ENCODE measurements around the gene IPO9. TPM values are rescaled to one million over a fixed set of nuclear protein-coding genes. Genes with fewer than 3 reads are reported as not detected.
"Not testable (repeated sequence)": the region's sequence is repeated elsewhere in the genome, so short reads cannot be mapped to it uniquely, and the experiment has no call there.

IPO9 gene
- total RNA-seq, 1 donor from 2014 or later = 50.2 TPM

DNA sequence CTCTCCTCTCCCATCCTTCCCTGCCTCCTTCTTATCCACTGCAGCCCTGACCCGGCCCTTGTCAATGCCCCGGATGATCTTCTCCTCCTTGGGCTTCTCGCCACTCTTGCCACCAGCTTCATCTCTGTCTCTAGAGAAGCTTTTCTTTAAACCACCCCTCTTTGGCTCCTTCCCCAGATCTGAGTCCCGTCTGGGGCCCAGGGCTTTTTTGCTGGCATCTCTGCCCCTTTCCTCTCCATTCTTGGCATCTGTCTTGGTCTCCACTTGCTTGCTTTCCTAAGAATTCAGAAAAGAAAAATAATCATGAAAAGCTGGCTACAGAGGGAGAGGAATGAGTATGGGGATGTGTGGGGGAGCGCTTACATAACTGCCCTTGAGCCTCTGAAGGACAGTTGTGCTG, 71.5 kb downstream of the IPO9 start:
- no peak overlapping the region for H3K9ac ChIP-seq (ENCODE audit: low read length)
- Mint-ChIP-seq H3K27ac (ENCODE audit: unreplicated experiment) (no peak overlapping the region), H3K4me3 (ENCODE audit: unreplicated experiment) (no peak overlapping the region), H3K27me3 (ENCODE audit: low read depth, unreplicated experiment) (peaks cover 9% of the 10 kb centered on the region), H3K4me1 (ENCODE audit: low read depth, unreplicated experiment) (peaks cover 34% of the 10 kb centered on the region), H3K9me3 (ENCODE audit: unreplicated experiment) (peaks cover 3% of the 10 kb centered on the region), H3K36me3 (ENCODE audit: low read depth, unreplicated experiment) (peaks cover 32% of the 10 kb centered on the region)
- TF ChIP-seq, protein P1, sequence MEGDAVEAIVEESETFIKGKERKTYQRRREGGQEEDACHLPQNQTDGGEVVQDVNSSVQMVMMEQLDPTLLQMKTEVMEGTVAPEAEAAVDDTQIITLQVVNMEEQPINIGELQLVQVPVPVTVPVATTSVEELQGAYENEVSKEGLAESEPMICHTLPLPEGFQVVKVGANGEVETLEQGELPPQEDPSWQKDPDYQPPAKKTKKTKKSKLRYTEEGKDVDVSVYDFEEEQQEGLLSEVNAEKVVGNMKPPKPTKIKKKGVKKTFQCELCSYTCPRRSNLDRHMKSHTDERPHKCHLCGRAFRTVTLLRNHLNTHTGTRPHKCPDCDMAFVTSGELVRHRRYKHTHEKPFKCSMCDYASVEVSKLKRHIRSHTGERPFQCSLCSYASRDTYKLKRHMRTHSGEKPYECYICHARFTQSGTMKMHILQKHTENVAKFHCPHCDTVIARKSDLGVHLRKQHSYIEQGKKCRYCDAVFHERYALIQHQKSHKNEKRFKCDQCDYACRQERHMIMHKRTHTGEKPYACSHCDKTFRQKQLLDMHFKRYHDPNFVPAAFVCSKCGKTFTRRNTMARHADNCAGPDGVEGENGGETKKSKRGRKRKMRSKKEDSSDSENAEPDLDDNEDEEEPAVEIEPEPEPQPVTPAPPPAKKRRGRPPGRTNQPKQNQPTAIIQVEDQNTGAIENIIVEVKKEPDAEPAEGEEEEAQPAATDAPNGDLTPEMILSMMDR (IDR thresholded peaks at IDR 0.05; ENCODE audit: insufficient read depth, low read depth, low read length) = no peak
- no peak for TF ChIP-seq EZH2 (IDR thresholded peaks at IDR 0.05; ENCODE audit: insufficient read depth, low read length)
- DNase-seq (ENCODE audit: low read depth) (no peak), FAIRE-seq (no peak)
- no peak overlapping the region for H2AFZ ChIP-seq (ENCODE audit: low read depth, low read length)
- H3K4me1 ChIP-seq (ENCODE audit: insufficient read depth, low read length) = peaks cover 37% of the 10 kb centered on the region
- H3K79me2 ChIP-seq (ENCODE audit: insufficient read depth, low read length) = no peaks in the 10 kb centered on the region
- H3K4me3 ChIP-seq (ENCODE audit: insufficient read depth, low read depth, low read length) = no peak overlapping the region
- no peaks in the 10 kb centered on the region for H3K9me3 ChIP-seq (ENCODE audit: insufficient read depth, low read depth, low read length)
- H3K36me3 ChIP-seq (ENCODE audit: insufficient read depth, low read length) = no peaks in the 10 kb centered on the region
- no peaks in the 10 kb centered on the region for H4K20me1 ChIP-seq (ENCODE audit: insufficient read depth, low read length)
- H3K27ac ChIP-seq (ENCODE audit: low read depth, low read length) = no peak overlapping the region
- no peak overlapping the region for H3K4me2 ChIP-seq (ENCODE audit: low read length)
- H3K27me3 ChIP-seq (ENCODE audit: insufficient read depth, low read length) = no peaks in the 10 kb centered on the region

DNA sequence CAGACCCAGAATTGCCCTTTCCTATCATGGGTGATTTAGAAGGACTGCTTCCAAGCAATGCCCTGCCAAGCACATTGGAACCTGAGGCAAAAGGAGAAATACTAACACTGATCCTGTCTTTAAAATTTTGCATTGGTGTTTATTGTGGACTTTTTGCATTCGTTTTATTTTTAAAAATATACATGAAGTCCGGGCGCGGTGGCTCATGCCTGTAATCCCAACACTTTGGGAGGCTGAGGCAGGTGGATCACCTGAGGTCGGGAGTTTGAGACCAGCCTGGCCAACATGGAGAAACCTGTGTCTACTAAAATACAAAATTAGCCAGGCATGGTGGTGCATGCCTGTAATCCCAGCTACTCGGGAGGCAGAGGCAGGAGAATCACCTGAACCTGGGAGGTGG, 72.1 kb downstream of the IPO9 start:
- H3K9ac ChIP-seq (ENCODE audit: low read length); H3K36me3 ChIP-seq (ENCODE audit: insufficient read depth, low read length); DNase-seq (ENCODE audit: low read depth); H3K9me3 ChIP-seq (ENCODE audit: insufficient read depth, low read depth, low read length); FAIRE-seq; H3K4me3 Mint-ChIP-seq (ENCODE audit: unreplicated experiment); H3K79me2 ChIP-seq (ENCODE audit: insufficient read depth, low read length); H4K20me1 ChIP-seq (ENCODE audit: insufficient read depth, low read length); H3K4me2 ChIP-seq (ENCODE audit: low read length); H3K27me3 Mint-ChIP-seq (ENCODE audit: low read depth, unreplicated experiment); H3K27me3 ChIP-seq (ENCODE audit: insufficient read depth, low read length); H2AFZ ChIP-seq (ENCODE audit: low read depth, low read length); H3K27ac ChIP-seq (ENCODE audit: low read depth, low read length); H3K9me3 Mint-ChIP-seq (ENCODE audit: unreplicated experiment); H3K27ac Mint-ChIP-seq (ENCODE audit: unreplicated experiment); H3K4me3 ChIP-seq (ENCODE audit: insufficient read depth, low read depth, low read length): not testable (repeated sequence)
- peaks cover 29% of the 10 kb centered on the region for H3K36me3 Mint-ChIP-seq (ENCODE audit: low read depth, unreplicated experiment)
- peaks cover 35% of the 10 kb centered on the region for H3K4me1 Mint-ChIP-seq (ENCODE audit: low read depth, unreplicated experiment)
- peaks cover 39% of the 10 kb centered on the region for H3K4me1 ChIP-seq (ENCODE audit: insufficient read depth, low read length)

DNA sequence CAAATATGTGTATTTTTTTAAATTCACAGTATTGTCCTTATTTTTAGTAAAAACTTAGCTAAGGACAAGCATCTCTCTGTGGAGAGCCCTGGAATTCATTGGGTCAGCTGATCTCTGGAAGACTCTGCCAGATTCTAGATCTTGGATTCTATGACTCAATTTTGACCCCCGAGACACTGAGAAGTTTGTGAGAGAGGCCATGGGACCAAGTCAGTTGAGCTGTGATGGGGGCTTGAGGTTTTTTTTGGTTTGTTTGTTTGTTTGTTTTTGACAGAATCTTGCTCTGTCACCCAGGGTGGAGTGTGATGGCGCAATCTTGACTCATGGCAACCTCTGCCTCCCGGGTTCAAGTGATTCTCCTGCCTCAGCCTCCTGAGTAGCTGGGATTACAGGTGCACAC, 73.2 kb downstream of the IPO9 start:
- Histone ChIP-seq H4K20me1 (ENCODE audit: insufficient read depth, low read length) (no peaks in the 10 kb centered on the region), H3K9ac (ENCODE audit: low read length) (no peak overlapping the region), H3K27me3 (ENCODE audit: insufficient read depth, low read length) (no peaks in the 10 kb centered on the region), H3K79me2 (ENCODE audit: insufficient read depth, low read length) (no peaks in the 10 kb centered on the region), H3K36me3 (ENCODE audit: insufficient read depth, low read length) (no peaks in the 10 kb centered on the region), H3K27ac (ENCODE audit: low read depth, low read length) (no peak overlapping the region), H3K4me2 (ENCODE audit: low read length) (no peak overlapping the region), H3K9me3 (ENCODE audit: insufficient read depth, low read depth, low read length) (no peaks in the 10 kb centered on the region), H3K4me3 (ENCODE audit: insufficient read depth, low read depth, low read length) (no peak overlapping the region), H2AFZ (ENCODE audit: low read depth, low read length) (no peak overlapping the region), H3K4me1 (ENCODE audit: insufficient read depth, low read length) (peaks cover 34% of the 10 kb centered on the region)
- Mint-ChIP-seq H3K36me3 (ENCODE audit: low read depth, unreplicated experiment) (peaks cover 27% of the 10 kb centered on the region), H3K27ac (ENCODE audit: unreplicated experiment) (peak overlapping the region; percentile 20), H3K4me3 (ENCODE audit: unreplicated experiment) (no peak overlapping the region), H3K4me1 (ENCODE audit: low read depth, unreplicated experiment) (peaks cover 36% of the 10 kb centered on the region), H3K9me3 (ENCODE audit: unreplicated experiment) (peaks cover 3% of the 10 kb centered on the region), H3K27me3 (ENCODE audit: low read depth, unreplicated experiment) (peaks cover 9% of the 10 kb centered on the region)
- DNase-seq (ENCODE audit: low read depth) (peak; percentile 39), FAIRE-seq (no peak)
- TF ChIP-seq, protein P1 (IDR thresholded peaks at IDR 0.05; ENCODE audit: insufficient read depth, low read depth, low read length) = no peak
- no peak for TF ChIP-seq EZH2 (IDR thresholded peaks at IDR 0.05; ENCODE audit: insufficient read depth, low read length)

All from astrocyte (in vitro differentiated cells and primary cell).